Left lung (tissue), 10 donors: ENCODE results near the gene WBP11. TPM values are rescaled to one million over a fixed set of nuclear protein-coding genes. Genes with fewer than 3 reads are reported as not detected.
A peak's percentile ranks its signal among the peaks of the same experiment; 100 is the strongest.

Experiments
- ATAC-seq: fragments of 200-7000 bp; cut with Tn5 transposase; one replicate; pipeline ENCODE4 v1.9.1; 2020; ENCODE audit warnings: moderate library complexity
- DNase-seq, 4 donors: peaks; one replicate each; pipeline ENCODE4 v3.0.0-alpha.2; 2013 to 2020
- H3K27ac ChIP-seq, 2 donors: fragments of 200-600 bp; sonication (generic) in 1 of 2; one replicate each; pipeline versions ENCODE4 v1.5.0 to v1.8.0; 2020 to 2021
- H3K27me3 ChIP-seq, 2 donors: fragments of 200-600 bp; sonication (generic) in 1 of 2; one replicate each; pipeline versions ENCODE4 v1.5.0 to v1.8.0; 2020 to 2021
- H3K36me3 ChIP-seq, 2 donors: fragments of 200-600 bp; sonication (generic) in 1 of 2; one replicate each; pipeline versions ENCODE4 v1.5.0 to v1.8.0; 2020 to 2021
- H3K4me1 ChIP-seq, 2 donors: fragments of 200-600 bp; one replicate each; pipeline ENCODE4 v1.8.0; 2021
- H3K4me3 ChIP-seq, 2 donors: fragments of 200-600 bp; sonication (generic) in 1 of 2; one replicate each; pipeline versions ENCODE4 v1.5.0 to v1.8.0; 2020 to 2021; ENCODE audit warnings: mild to moderate bottlenecking in 1 of 2
- H3K9me3 ChIP-seq, 2 donors: fragments of 200-600 bp; sonication (generic) in 1 of 2; one replicate each; pipeline versions ENCODE4 v1.5.0 to v1.8.0; 2020 to 2021
- intact Hi-C, 2 donors: fragments of 100-400 bp; cut with DNase I; formaldehyde crosslinking; loops; one replicate each; pipeline versions ENCODE4 v1.11.2 to v1.14.2; 2022
- polyA plus RNA-seq, 6 donors: library from polyadenylated mRNA; unstranded; fragments of 120-200 nt; gene quantifications; one replicate each; pipeline ENCODE4 v1.2.1, GENCODE V29; 2013; ENCODE audit not compliant: insufficient read length in 6 of 6
- total RNA-seq, 2 donors: library from RNA; stranded (reverse); fragmentation: NEBNext Ultra II Directional; extraction: Animal tissue kit (Norgen Biotek cat#: 25700); gene quantifications; one replicate each; pipeline ENCODE4 v1.2.1, GENCODE V29; 2021
- TF ChIP-seq, protein P1 (sequence below), 2 donors: fragments of 200-600 bp; sonication (generic) in 1 of 2; IDR thresholded peaks; one replicate each; pipeline versions ENCODE4 v1.5.0 to v1.8.0; 2021; ENCODE audit warnings: antibody characterized with exemption in 2 of 2
- donor health status: DM: no; HTN: yes; CAD: no.
- donor health status: DM: no; HTN: no; CAD: no.

WBP11 gene
- total and polyA plus RNA-seq, 8 donors: 38.6 to 105 (median 92.6) TPM

DNA sequence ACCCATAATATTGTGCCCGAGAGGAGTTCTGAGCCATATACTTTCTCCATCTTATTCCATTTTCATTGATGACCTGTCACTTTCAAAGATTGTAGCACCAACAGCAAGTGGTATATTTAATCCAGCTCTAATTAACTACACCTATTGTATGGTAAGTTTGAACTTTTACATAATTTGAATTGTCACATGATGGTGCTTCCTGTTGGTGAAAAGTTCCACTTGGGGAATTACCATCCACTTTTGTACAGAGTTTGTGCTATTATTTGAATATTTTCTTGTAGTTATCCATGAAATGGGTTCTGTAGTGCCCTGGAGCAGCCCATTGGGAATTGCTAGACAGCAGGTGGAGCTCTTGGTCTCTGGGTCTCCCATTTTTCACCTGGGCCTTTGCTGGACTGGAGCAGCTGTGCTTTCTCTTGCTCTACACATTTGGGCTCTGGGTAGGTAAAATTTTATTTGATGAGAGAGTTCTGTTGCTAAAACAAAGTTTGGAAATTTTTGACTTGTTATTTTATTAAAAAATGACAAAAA, 7.7 kb upstream of the WBP11 start:
- Histone ChIP-seq H3K27ac (peak overlapping the region in 1 of 2 donors; percentile 9), H3K4me1 (peaks cover 0 to 6% of the 10 kb centered on the region in 2 donors), H3K9me3 (no peaks in the 10 kb centered on the region), H3K36me3 (no peaks in the 10 kb centered on the region), H3K27me3 (no peaks in the 10 kb centered on the region), H3K4me3 (no peak overlapping the region)
- DNase-seq (no peak), ATAC-seq (peak; percentile 78)
- TF ChIP-seq, protein P1, sequence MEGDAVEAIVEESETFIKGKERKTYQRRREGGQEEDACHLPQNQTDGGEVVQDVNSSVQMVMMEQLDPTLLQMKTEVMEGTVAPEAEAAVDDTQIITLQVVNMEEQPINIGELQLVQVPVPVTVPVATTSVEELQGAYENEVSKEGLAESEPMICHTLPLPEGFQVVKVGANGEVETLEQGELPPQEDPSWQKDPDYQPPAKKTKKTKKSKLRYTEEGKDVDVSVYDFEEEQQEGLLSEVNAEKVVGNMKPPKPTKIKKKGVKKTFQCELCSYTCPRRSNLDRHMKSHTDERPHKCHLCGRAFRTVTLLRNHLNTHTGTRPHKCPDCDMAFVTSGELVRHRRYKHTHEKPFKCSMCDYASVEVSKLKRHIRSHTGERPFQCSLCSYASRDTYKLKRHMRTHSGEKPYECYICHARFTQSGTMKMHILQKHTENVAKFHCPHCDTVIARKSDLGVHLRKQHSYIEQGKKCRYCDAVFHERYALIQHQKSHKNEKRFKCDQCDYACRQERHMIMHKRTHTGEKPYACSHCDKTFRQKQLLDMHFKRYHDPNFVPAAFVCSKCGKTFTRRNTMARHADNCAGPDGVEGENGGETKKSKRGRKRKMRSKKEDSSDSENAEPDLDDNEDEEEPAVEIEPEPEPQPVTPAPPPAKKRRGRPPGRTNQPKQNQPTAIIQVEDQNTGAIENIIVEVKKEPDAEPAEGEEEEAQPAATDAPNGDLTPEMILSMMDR (IDR thresholded peaks at IDR 0.05): no peak
- intact Hi-C loops: no loop called here

DNA sequence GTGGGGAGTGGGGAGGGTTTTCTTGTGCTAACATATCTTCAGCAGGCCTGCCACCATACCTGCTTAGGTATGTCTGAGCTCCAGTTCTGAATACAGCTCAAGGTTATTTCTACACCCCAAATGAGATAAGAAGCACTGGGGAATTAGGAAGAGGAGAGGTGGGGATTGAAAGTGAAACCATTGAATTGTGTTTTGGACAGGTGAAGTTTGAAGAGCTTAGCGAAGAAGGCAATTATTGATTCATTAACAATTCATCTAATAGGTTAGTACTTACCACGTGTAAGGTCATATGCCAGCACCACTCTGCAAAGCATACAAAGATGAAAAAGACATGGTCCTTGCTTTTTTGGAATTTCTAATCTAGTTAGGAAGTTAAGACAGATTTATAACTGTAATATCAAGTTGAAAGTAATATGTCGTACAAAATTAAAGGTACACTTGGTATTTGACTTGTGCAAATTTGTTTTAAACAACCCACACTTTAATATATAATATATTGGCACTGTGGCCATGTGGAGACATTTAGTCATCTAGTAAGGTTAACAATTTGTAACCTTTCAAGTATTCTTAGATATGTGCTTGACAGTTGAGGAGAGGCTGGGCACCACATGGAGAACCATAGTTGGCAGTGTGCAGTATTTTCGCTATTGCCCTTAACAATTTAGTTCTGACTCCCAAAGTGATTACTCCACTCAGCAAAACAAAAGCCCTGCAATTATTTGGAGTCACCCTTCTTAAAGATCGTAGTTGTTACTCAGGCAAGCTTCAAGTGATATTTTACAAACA, 7.1 kb upstream of the WBP11 start:
- peak; percentile 92 for ATAC-seq
- no peaks in the 10 kb centered on the region for H3K9me3 ChIP-seq
- H3K27me3 ChIP-seq: no peaks in the 10 kb centered on the region
- H3K4me3 ChIP-seq: no peak overlapping the region
- H3K4me1 ChIP-seq: peaks cover 0 to 6% of the 10 kb centered on the region in 2 donors
- TF ChIP-seq, protein P1 (IDR thresholded peaks at IDR 0.05): no peak
- no peaks in the 10 kb centered on the region for H3K36me3 ChIP-seq
- H3K27ac ChIP-seq: peak overlapping the region in 1 of 2 donors; percentile 9
- no peak for DNase-seq
- intact Hi-C loops: no loop called here

DNA sequence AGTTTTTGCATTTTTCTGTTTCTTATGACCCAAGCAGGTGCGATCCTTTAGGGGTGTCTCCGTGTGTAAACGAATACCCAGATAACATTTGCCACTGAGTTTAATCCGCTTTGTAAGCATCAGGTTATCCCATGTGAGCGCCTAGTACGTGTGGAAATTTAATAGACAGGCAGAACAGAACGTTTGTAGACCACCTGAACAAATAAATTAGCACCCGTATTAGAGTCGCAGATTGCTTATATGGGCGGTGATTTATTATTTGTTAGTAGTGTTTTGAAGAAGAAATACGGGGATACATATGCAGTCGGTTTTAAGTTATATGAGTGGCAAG, 517 bp upstream of the WBP11 start:
- Histone ChIP-seq H3K4me1 (peaks cover 6 to 25% of the 10 kb centered on the region in 2 donors), H3K9me3 (no peaks in the 10 kb centered on the region), H3K4me3 (peak overlapping the region; percentile 35 to 80), H3K36me3 (peaks cover 0 to 9% of the 10 kb centered on the region in 2 donors), H3K27me3 (no peaks in the 10 kb centered on the region), H3K27ac (peak overlapping the region; percentile 76 to 89)
- intact Hi-C loops: no loop called here
- no peak for DNase-seq
- TF ChIP-seq, protein P1 (IDR thresholded peaks at IDR 0.05): no peak
- ATAC-seq: peak; percentile 19

GRCh38 chr12:14802721-14803010, 612 bp downstream of the WBP11 start:
- Histone ChIP-seq H3K36me3 (peaks cover 0 to 21% of the 10 kb centered on the region in 2 donors), H3K27ac (peak overlapping the region; percentile 89 to 91), H3K27me3 (no peaks in the 10 kb centered on the region), H3K4me1 (peaks cover 6 to 25% of the 10 kb centered on the region in 2 donors), H3K9me3 (no peaks in the 10 kb centered on the region), H3K4me3 (peak overlapping the region; percentile 65 to 80)
- ATAC-seq (no peak), DNase-seq (peak in 1 of 4 donors; percentile 18)
- TF ChIP-seq, protein P1 (IDR thresholded peaks at IDR 0.05): no peak
- intact Hi-C loops: no loop called here

DNA sequence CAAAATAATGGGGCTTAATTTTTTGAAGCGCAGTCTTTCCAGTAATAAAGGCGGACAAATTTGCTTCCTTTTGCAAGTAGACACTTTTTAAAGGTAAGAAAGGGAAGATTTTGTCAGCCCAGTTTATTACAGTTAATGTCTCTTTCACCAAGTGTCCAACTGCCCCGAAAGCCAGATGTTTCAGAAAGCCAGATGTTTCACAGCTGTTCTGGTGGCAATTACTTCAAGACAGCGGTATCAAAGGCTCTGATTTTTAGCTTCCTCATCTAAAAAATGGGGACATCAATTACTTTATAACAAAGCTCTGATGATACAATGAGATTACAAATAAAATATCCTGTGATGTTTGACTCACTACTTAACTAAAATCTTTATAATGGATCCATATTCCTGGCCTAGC, 1.0 kb downstream of the WBP11 start:
- Histone ChIP-seq H3K27me3 (no peaks in the 10 kb centered on the region), H3K9me3 (no peaks in the 10 kb centered on the region), H3K4me3 (peak overlapping the region; percentile 65 to 80), H3K36me3 (peaks cover 0 to 25% of the 10 kb centered on the region in 2 donors), H3K4me1 (peaks cover 6 to 25% of the 10 kb centered on the region in 2 donors), H3K27ac (no peak overlapping the region)
- intact Hi-C loops: no loop called here
- TF ChIP-seq, protein P1 (IDR thresholded peaks at IDR 0.05): no peak
- ATAC-seq: no peak
- peak in 1 of 4 donors; percentile 20 for DNase-seq
